Epithelial cell of prostate (primary cell): Measurements from ENCODE around the gene STON1.
"Not testable (repeated sequence)": the region's sequence is repeated elsewhere in the genome, so short reads cannot be mapped to it uniquely, and the experiment has no call there.

Source experiments
- DNase-seq: peaks from one replicate; pipeline ENCODE4 v3.0.0-alpha.2; 2011; ENCODE audit warnings: low read depth, low spot score
- H3K27ac ChIP-seq: fragments of 450-650 bp; 2 replicates; pipeline ENCODE4 v1.5.1; 2017; ENCODE audit warnings: mild to moderate bottlenecking

The STON1 gene

DNA sequence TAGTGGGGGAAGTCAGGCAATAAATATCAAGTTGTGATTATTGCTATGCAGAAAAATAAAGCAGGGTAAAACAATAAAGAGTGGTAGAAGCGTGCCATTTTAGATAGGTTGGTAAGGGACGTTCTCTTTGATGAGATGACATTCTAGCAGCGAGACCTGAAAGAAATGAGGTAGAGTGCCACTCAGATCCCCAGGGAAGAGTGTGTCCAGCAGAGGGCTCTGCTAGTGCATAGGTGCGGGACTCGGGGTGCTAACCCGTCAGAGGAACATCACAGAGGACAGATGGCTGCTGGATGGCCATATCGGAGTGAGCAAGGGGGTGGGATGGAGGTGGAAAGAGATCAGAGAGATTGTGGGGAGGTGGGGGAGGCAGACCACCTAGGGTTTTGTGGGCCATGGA lies 71.4 kb downstream of the STON1 start:
- no peak for DNase-seq
- H3K27ac ChIP-seq: no peak overlapping the region

DNA sequence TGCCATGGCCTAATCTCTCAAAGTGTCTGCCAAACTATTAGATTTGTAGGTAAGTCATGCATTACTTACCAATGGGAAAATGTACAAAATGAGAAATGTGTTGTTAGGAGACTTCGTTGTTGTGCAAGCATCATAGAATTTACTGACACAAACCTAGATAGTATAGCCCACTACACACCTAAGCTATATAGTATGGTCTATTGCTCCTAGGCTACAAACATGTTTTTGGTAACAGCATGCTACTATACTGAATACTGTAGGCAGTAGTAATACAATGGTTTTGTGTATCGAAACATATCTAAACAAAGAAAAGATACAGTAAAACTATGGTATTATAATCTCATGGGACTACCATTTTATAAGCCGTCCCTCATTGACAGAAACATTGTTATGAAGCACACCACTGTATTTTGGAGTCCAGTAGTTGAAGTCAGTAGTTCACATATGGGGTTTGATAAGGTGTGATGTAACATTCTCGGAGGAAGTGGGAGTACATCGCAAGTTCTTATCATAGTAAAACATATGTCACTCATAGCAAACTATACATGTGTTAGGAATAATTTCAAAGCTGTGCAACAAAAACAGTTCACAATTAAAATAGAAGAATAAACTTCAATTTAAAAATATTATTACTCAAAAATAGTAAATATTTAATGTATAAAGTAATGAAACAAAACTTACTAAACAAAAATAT lies 75.7 kb downstream of the STON1 start:
- no peak overlapping the region for H3K27ac ChIP-seq
- DNase-seq: no peak

GRCh38 chr2:48607307-48608014 lies 77.5 kb downstream of the STON1 start:
- peak overlapping the region; percentile 10 for H3K27ac ChIP-seq
- DNase-seq: peak; percentile 85

DNA sequence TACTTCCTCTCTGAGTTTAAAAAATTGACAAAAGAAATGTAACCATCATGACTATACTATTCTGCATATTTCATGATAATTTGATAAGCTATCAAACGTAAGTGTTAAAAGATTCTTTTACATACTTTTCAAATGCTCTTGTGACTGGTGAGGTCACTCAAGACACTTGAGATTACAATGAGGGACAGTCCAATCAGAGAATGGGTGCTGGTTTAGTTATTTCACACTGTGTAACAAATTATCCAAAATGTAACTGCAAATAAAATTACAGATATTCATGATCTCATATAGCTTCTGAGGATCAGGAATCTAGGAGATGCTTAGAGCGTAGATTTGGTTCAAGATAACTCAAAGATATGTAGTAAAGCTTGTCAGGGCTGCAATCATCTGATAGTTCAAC lies 83.3 kb downstream of the STON1 start:
- DNase-seq: no peak
- no peak overlapping the region for H3K27ac ChIP-seq

DNA sequence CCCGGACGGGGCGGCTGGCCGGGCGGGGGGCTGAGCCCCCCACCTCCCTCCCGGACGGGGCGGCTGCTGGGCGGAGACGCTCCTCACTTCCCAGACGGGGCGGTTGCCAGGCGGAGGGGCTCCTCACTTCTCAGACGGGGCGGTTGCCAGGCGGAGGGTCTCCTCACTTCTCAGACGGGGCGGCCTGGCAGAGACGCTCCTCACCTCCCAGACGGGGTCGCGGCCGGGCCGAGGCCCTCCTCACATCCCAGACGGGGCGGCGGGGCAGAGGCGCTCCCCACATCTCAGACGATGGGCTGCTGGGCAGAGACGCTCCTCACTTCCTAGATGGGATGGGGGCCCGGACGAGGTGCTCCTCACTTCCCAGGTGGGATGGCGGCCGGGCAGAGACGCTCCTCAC lies 84.6 kb downstream of the STON1 start:
- DNase-seq: not testable (repeated sequence)

GRCh38 chr2:48617618-48618017 lies 87.7 kb downstream of the STON1 start, which contains the start of gene GTF2A1L:
TSS of gene GTF2A1L (plus strand) at chr2:48617856. CDS start at chr2:48617875, 19 bp downstream.
- H3K27ac ChIP-seq: no peak within 1 kb of the TSS
- no peak for DNase-seq

More for the DNA sequence above, 84.6 kb downstream of the STON1 start:
- not testable (repeated sequence) for H3K27ac ChIP-seq

- DNase-seq: no peak
- no peak overlapping the region for H3K27ac ChIP-seq
Measured at GRCh38 chr2:48619526-48619925, 89.6 kb downstream of the STON1 start.

DNA sequence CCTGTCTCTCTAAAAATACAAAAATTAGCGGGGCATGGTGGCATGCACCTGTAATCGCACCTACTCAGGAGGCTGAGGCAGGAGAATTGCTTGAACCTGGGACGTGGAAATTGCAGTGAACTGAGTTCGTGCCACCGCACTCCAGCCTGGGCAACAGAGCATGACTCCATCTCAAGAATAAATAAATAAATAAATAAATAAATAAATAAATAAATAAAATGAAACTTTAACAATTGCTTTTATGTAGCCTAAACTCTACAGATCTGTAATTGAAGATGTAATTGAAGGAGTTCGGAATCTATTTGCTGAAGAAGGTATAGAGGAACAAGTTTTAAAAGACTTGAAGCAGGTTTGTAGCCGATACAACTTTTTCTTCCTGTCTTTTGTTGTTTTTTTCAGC lies 90.7 kb downstream of the STON1 start:
- no peak overlapping the region for H3K27ac ChIP-seq
- DNase-seq: no peak

DNA sequence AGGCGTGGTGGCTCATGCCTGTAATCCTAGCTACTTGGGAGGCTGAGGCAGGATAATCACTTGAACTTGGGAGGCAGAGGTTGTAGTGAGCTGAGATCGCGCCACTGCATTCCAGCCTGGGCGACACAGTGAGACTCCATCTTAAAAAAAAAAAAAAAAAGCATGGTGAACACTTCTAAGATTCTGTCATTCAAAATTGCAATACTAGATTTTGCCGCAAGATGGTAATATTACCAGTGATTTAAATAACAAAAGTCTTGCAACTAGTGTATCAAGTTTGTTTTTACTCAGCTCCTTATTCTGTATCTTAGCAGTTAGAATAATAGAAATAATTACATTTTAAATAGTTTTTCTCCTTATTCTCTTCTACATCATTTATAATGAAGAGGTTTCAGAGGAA lies 92.7 kb downstream of the STON1 start:
- DNase-seq, H3K27ac ChIP-seq: not testable (repeated sequence)

DNA sequence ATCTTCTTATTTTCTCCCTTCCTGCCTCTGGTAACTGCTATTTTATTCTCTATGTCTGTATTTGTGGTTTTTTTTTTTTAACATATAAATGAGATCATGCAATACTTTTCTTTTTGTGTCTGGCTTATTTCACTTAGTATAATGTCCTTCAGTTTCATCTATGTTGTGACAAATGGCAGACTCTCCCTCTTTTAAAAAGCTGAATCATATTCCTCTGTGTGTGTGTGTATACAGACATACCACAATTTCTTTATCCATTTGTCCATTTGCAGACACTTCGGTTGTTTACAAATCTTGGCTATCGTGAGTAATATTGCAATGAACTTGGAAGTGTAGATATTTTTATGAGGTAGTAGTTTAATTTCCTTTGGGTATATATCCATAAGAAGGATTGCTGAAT lies 94.7 kb downstream of the STON1 start:
- no peak for DNase-seq
- no peak overlapping the region for H3K27ac ChIP-seq

DNA sequence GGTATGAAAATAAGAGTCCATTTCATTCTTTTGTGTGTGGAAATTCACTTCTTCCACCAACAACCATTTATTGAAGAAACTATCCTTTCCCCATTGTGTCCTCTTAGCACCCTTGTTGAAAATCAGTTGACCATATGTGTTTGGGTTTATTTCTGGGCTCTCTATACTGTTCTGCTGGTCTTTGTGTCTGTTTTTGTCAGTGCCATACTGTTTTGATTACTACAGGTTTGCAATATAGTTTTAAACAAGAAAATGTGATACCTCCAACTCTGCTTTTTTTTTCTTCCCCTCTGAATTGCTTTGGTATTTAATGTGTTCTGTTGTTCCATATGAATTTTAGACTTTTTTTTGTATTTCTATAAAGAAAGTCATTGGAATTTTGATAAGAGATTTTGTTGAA lies 96.1 kb downstream of the STON1 start:
- H3K27ac ChIP-seq: no peak overlapping the region
- DNase-seq: no peak

GRCh38 chr2:48633143-48633542 lies 103.2 kb downstream of the STON1 start:
- no peak for DNase-seq

GRCh38 chr2:48635786-48636185 lies 105.8 kb downstream of the STON1 start:
- DNase-seq: no peak
- H3K27ac ChIP-seq: no peak overlapping the region

More at GRCh38 chr2:48633143-48633542, 103.2 kb downstream of the STON1 start:
- no peak overlapping the region for H3K27ac ChIP-seq

GRCh38 chr2:48638261-48638660 lies 108.3 kb downstream of the STON1 start:
- no peak overlapping the region for H3K27ac ChIP-seq
- DNase-seq: no peak
